DMS53 (cell line): ENCODE results near the gene ABCC6.
A peak's percentile ranks its signal among the peaks of the same experiment; 100 is the strongest.
"Not testable (repeated sequence)": the region's sequence is repeated elsewhere in the genome, so short reads cannot be mapped to it uniquely, and the experiment has no call there.

ENCODE experiments used
- DNase-seq: peaks from one replicate; lab custom pipeline; 2025; lab: John Stamatoyannopoulos, UW

The ABCC6 gene

GRCh38 chr16:16190546-16190945 is 32.7 kb downstream of the ABCC6 start:
- no peak for DNase-seq

- DNase-seq, result no peak
Measured at GRCh38 chr16:16189842-16190241, 33.5 kb downstream of the ABCC6 start.

GRCh38 chr16:16188827-16189226 is 34.5 kb downstream of the ABCC6 start:
- no peak for DNase-seq

GRCh38 chr16:16186820-16187219 is 36.5 kb downstream of the ABCC6 start:
- no peak for DNase-seq

GRCh38 chr16:16185095-16185494 is 38.2 kb downstream of the ABCC6 start:
- no peak for DNase-seq

- DNase-seq, result no peak
Measured at GRCh38 chr16:16184594-16184993, 38.7 kb downstream of the ABCC6 start.

- no peak for DNase-seq
Measured at GRCh38 chr16:16183562-16183961, 39.7 kb downstream of the ABCC6 start.

- DNase-seq, result no peak
Measured at GRCh38 chr16:16182918-16183317, 40.4 kb downstream of the ABCC6 start.

GRCh38 chr16:16181748-16182147 is 41.5 kb downstream of the ABCC6 start:
- not testable (repeated sequence) for DNase-seq

GRCh38 chr16:16178455-16179162 is 44.7 kb downstream of the ABCC6 start:
- DNase-seq, result no peak

GRCh38 chr16:16176328-16176727 is 47.0 kb downstream of the ABCC6 start:
- no peak for DNase-seq

- no peak for DNase-seq
Measured at GRCh38 chr16:16175296-16175695, 48.0 kb downstream of the ABCC6 start.

- DNase-seq, result no peak
Measured at GRCh38 chr16:16172991-16173390, 50.3 kb downstream of the ABCC6 start.

GRCh38 chr16:16171332-16171919 is 51.9 kb downstream of the ABCC6 start:
- no peak for DNase-seq

- no peak for DNase-seq
Measured at GRCh38 chr16:16169615-16170014, 53.7 kb downstream of the ABCC6 start.

GRCh38 chr16:16168431-16168830 is 54.9 kb downstream of the ABCC6 start:
- DNase-seq, result no peak

GRCh38 chr16:16167927-16168326 is 55.4 kb downstream of the ABCC6 start:
- no peak for DNase-seq

- no peak for DNase-seq
Measured at GRCh38 chr16:16166949-16167348, 56.3 kb downstream of the ABCC6 start.

GRCh38 chr16:16166085-16166484 is 57.2 kb downstream of the ABCC6 start:
- DNase-seq, result no peak

- DNase-seq, result no peak
Measured at GRCh38 chr16:16164243-16164642, 59.1 kb downstream of the ABCC6 start.

GRCh38 chr16:16163571-16163970 is 59.7 kb downstream of the ABCC6 start:
- DNase-seq, result no peak

GRCh38 chr16:16163109-16163508 is 60.2 kb downstream of the ABCC6 start:
- DNase-seq, result no peak

- DNase-seq, result peak; percentile 22
Measured at GRCh38 chr16:16162591-16162990, 60.7 kb downstream of the ABCC6 start.

GRCh38 chr16:16161840-16162239 is 61.5 kb downstream of the ABCC6 start:
- not testable (repeated sequence) for DNase-seq
